ENCODE results near the gene SH3PXD2A. TPM values are rescaled to one million over a fixed set of nuclear protein-coding genes. Genes with fewer than 3 reads are reported as not detected.

SH3PXD2A gene
- total RNA-seq, 4 donors from 2014 or later = 6.2 to 16.8 (median 11.4) TPM

DNA sequence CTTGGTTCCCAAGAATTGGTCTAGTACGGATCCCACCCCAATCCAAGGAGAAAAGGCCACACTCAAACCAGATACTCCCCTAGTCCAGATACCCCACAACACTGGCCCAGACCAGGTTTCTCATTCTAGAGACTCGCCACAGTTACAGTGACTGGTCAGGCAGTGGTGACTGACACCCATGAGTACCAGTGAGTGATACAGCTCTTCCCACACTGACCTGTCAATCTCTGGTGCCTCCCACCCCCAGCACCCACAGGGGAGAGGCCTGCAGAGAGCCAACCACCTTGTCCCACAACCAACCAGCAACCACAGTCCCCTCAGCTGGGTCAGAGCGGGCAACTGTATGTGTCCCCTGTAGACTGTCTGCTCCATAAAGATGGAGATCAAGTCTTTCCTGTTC, 209.1 kb downstream of the SH3PXD2A start:
- H3K36me3 ChIP-seq = no peaks in the 10 kb centered on the region
- peak overlapping the region; percentile 62 to 78 (median 72) for H3K27ac ChIP-seq
- H3K27me3 ChIP-seq = no peaks in the 10 kb centered on the region
- in situ Hi-C loops (cut with MboI; ENCODE audit: low sequenced_read_pairs in 4 of 4) = no loop called here
- H3K9me3 ChIP-seq = no peaks in the 10 kb centered on the region
- TF ChIP-seq, protein P1, sequence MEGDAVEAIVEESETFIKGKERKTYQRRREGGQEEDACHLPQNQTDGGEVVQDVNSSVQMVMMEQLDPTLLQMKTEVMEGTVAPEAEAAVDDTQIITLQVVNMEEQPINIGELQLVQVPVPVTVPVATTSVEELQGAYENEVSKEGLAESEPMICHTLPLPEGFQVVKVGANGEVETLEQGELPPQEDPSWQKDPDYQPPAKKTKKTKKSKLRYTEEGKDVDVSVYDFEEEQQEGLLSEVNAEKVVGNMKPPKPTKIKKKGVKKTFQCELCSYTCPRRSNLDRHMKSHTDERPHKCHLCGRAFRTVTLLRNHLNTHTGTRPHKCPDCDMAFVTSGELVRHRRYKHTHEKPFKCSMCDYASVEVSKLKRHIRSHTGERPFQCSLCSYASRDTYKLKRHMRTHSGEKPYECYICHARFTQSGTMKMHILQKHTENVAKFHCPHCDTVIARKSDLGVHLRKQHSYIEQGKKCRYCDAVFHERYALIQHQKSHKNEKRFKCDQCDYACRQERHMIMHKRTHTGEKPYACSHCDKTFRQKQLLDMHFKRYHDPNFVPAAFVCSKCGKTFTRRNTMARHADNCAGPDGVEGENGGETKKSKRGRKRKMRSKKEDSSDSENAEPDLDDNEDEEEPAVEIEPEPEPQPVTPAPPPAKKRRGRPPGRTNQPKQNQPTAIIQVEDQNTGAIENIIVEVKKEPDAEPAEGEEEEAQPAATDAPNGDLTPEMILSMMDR (IDR thresholded peaks at IDR 0.05 in 4 of 5, conservative IDR thresholded peaks at IDR 0.05 in 1 of 5) = no peak
- no peak for TF ChIP-seq POLR2A (IDR thresholded peaks at IDR 0.05)
- intact Hi-C loops (cut with DNase I; ENCODE audit: low total_unique reads) = loop anchor here (5.0 kb wide), 1 partner anchor 111 kb away; no protein-coding TSS in a partner anchor
- H3K4me3 ChIP-seq = no peak overlapping the region
- no peak for ATAC-seq
- peaks cover 71 to 76% of the 10 kb centered on the region in 2 donors for H3K4me1 ChIP-seq
- DNase-seq = no peak

DNA sequence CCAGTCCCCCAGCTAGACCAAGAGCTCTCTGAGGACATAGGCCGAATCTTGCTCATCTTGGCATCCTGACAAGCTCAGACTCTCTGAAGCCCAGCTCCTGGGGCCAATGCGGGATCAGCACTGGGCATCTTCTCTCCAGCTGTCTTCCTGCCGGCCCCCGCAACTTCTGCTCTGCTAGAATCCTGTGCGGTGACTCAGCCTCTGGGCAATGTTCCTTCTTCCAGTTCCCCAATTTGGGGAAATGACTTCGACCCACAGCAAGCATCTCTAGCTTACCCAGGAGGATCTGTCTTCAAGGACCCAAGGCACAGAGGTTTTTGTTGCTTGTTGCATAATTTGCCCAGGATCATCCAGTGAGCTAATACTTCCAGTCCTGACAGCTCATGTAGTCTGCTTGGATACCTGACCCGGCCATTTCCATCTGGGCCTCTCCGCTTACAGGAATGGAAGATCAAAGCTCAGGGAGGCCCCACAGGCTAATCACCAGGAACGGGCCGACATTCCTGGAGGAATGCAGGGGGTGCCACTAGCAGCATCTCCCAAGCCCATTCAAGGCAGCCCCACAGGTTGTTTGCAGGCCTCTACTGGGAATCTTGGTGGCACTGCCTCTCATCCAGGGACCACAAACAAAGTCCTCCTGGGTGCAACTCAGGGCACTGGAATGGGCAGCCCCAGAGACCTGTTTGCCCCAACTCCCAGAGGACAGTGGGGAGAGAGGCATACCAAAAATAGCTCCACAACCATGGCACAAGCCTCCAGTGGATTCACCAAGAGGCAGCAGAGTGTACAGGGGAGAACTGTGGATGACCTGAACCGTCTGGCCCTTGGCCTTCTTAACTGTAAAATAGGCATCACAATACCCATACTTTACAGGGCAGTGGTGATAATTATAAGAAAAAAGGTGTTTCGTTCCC, 210.0 kb downstream of the SH3PXD2A start:
- TF ChIP-seq, protein P1 (IDR thresholded peaks at IDR 0.05 in 4 of 5, conservative IDR thresholded peaks at IDR 0.05 in 1 of 5) = no peak
- TF ChIP-seq POLR2A (IDR thresholded peaks at IDR 0.05) = no peak
- no peaks in the 10 kb centered on the region for H3K27me3 ChIP-seq
- no peaks in the 10 kb centered on the region for H3K9me3 ChIP-seq
- intact Hi-C loops (cut with DNase I; ENCODE audit: low total_unique reads) (loop anchor here (5.0 kb wide), 1 partner anchor 112 kb away; no protein-coding TSS in a partner anchor), in situ Hi-C loops (cut with MboI; ENCODE audit: low sequenced_read_pairs in 4 of 4) (no loop called here)
- H3K4me3 ChIP-seq = no peak overlapping the region
- H3K4me1 ChIP-seq = peaks cover 71 to 76% of the 10 kb centered on the region in 2 donors
- ATAC-seq (peak; percentile 40 to 67), DNase-seq (peak; percentile 61 to 71)
- H3K27ac ChIP-seq = peak overlapping the region; percentile 62 to 78 (median 72)
- no peaks in the 10 kb centered on the region for H3K36me3 ChIP-seq

DNA sequence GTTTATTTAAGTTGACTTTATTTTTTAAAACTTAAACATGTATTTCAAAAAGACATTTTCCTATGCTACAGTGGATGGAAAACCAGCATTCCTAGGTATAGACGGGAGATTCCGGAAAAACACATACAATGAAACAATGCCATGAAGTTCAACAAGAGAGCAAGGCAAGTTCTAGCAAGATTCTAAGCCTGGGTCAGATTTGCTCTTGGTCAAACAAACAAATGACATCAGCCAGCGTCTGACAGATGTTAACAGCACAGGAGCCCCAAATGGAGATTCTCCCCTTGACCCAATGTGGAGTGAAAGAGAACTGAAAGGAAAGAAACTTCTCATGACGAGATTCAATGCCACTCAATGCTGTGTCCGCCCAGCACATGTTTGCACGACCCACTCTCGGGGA, 212.0 kb downstream of the SH3PXD2A start:
- TF ChIP-seq, protein P1 (IDR thresholded peaks at IDR 0.05 in 4 of 5, conservative IDR thresholded peaks at IDR 0.05 in 1 of 5) = no peak
- no peak for TF ChIP-seq POLR2A (IDR thresholded peaks at IDR 0.05)
- H3K27me3 ChIP-seq = no peaks in the 10 kb centered on the region
- no peak overlapping the region for H3K4me3 ChIP-seq
- H3K36me3 ChIP-seq = no peaks in the 10 kb centered on the region
- no peaks in the 10 kb centered on the region for H3K9me3 ChIP-seq
- peaks cover 60 to 65% of the 10 kb centered on the region in 2 donors for H3K4me1 ChIP-seq
- in situ Hi-C loops (cut with MboI; ENCODE audit: low sequenced_read_pairs in 4 of 4) = no loop called here
- DNase-seq (no peak), ATAC-seq (no peak)
- intact Hi-C loops (cut with DNase I; ENCODE audit: low total_unique reads) = no loop called here
- H3K27ac ChIP-seq = no peak overlapping the region

DNA sequence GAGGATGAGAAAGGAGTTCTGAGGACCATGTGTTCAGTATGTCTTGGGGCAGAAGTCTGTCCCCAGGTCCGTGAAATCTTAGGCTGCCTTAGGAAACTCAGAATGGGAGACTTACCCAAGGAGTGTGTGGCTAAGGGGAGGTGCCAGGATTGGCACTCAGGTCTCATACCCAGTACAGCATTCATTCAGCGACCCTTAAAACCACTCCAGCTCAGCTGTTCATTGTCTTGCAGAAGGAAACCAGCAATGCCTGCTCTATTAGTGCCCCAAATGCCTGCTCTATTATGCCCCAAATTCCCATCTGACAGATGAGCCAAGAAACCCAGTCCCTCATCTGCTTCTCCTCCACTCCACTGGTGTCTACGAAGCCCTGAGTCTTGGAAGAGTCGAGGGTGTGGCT, 214.1 kb downstream of the SH3PXD2A start:
- ATAC-seq (peak in 1 of 2 donors; percentile 4), DNase-seq (no peak)
- intact Hi-C loops (cut with DNase I; ENCODE audit: low total_unique reads) (loop anchor here (2.0 kb wide), 1 partner anchor 23 kb away; no protein-coding TSS in a partner anchor), in situ Hi-C loops (cut with MboI; ENCODE audit: low sequenced_read_pairs in 4 of 4) (no loop called here)
- no peaks in the 10 kb centered on the region for H3K36me3 ChIP-seq
- TF ChIP-seq, protein P1 (IDR thresholded peaks at IDR 0.05 in 4 of 5, conservative IDR thresholded peaks at IDR 0.05 in 1 of 5) = no peak
- no peak for TF ChIP-seq POLR2A (IDR thresholded peaks at IDR 0.05)
- H3K4me3 ChIP-seq = no peak overlapping the region
- H3K27ac ChIP-seq = peak overlapping the region; percentile 46 to 66 (median 52)
- no peaks in the 10 kb centered on the region for H3K27me3 ChIP-seq
- peaks cover 61 to 67% of the 10 kb centered on the region in 2 donors for H3K4me1 ChIP-seq
- no peaks in the 10 kb centered on the region for H3K9me3 ChIP-seq

Data from gastrocnemius medialis (tissue), 4 donors.